GM08714 (cell line): ENCODE measurements around the gene SLC30A7.
"Not testable (repeated sequence)": the region's sequence is repeated elsewhere in the genome, so short reads cannot be mapped to it uniquely, and the experiment has no call there.

Source experiments
- H3K4me3 ChIP-seq: fragments of 200-500 bp; sonication (Bioruptor generic); 2 replicates; pipeline ENCODE4 v1.5.1; 2014; ENCODE audit warnings: mild to moderate bottlenecking, low read length, inconsistent platforms
- ZNF274 ChIP-seq: IDR thresholded peaks from 2 replicates; pipeline ENCODE4 v1.6.1; 2012; ENCODE audit warnings: mild to moderate bottlenecking, low read depth, low read length

Gene SLC30A7

DNA sequence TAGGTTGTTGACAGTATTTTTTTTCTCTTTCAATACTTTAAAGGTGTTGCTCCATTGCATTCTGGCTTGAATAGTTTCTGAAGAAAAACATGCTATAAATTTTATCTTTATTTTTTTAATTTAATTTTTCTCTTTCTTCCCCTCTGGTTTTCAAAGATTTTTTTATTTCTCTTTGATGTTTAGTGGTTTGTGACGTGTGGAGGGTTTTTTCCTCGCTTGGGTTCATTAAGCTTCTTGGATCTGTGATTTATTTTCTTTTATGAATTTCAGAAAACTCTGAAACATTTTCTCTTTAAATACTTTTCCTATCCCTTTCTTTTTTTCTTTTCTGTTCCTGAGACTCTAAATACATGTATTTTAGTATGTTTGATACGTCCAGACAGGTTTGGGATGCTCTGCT is 9.3 kb downstream of the SLC30A7 start:
- TF ChIP-seq ZNF274, result no peak
- H3K4me3 ChIP-seq, result no peak overlapping the region

GRCh38 chr1:100907887-100908286 is 12.0 kb downstream of the SLC30A7 start:
- no peak overlapping the region for H3K4me3 ChIP-seq
- TF ChIP-seq ZNF274, result no peak

DNA sequence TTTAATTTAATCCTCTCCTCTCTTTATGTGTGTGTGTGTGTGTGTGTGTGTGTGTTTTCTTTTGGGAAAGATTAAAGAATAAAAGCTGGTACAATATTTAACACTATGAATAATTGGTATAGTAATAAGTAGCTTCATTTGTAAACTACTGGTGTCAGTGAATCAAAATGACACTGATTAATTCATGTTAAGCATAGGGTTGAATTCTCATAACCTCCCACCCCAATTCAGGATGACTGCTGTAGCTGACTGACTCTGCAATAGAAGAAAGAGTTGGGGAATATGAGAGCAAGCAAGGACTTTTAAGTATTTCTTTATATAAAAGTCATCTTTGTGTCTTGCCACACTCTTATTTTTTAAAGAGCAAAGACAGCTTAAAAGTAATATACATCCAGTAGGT is 13.1 kb downstream of the SLC30A7 start:
- TF ChIP-seq ZNF274, result no peak
- H3K4me3 ChIP-seq, result no peak overlapping the region

DNA sequence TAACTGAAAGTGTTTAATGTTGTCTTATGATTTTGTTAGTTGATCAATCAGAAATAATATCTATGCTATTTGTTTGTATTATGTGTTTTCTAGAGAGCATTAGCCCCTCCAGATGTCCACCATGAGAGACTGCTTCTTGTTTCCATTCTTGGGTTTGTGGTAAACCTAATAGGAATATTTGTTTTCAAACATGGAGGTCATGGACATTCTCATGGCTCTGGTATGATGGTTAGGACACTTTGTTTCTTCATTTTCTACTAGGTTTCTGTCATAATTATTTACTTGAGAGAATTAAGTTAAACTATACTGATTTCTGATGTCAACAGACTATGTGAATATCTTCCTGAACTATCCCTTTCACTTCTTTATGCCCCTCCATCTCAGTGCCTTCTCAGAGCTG is 16.1 kb downstream of the SLC30A7 start:
- TF ChIP-seq ZNF274, result no peak
- no peak overlapping the region for H3K4me3 ChIP-seq

DNA sequence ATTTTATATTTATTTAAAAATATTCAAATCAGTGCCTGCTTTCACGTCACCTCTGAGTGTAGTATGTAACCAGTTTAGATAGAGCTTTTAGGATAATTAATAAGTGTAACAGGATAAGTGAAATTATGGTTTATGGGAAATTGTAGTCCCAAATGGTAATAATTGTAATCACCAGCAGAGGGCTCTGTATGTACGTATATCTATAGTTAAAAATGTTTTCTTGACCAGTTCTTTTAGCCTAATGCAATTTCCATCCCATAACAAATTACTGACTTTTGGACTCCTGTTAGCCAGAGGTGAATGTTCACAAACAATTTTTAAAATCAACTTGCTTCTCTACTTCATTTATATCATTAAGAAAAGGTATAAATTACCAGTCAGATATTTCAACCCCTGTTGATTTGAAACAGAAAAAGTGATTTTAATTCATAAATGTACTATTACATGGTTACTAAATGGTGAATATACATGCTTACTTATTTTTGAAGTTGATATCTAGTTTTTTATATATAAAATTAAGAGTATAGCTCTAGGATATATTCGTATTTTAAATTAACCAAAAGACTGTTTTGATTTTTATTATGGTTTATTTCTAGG is 25.3 kb downstream of the SLC30A7 start:
- no peak overlapping the region for H3K4me3 ChIP-seq
- no peak for TF ChIP-seq ZNF274

DNA sequence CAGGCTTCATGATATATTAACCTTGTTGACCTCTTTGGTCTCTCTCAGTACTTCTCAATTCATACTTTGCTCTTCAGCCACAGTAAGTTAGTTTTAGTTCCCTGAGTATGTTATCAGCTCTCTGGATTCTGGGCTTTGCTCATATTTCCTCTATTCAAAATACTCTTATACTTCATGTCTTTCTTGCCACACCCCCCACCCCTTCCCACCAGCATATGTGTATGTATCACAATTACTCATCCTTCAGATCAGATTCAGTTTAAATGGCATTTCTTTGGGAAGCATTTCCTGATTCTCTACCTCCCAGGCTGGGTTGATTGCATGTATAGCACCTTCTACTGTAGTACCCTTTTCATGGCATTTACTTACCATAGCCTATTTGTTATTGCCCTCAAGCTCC is 28.3 kb downstream of the SLC30A7 start:
- no peak for TF ChIP-seq ZNF274
- no peak overlapping the region for H3K4me3 ChIP-seq

GRCh38 chr1:100924991-100925390 is 29.1 kb downstream of the SLC30A7 start:
- no peak for TF ChIP-seq ZNF274
- H3K4me3 ChIP-seq, result no peak overlapping the region

DNA sequence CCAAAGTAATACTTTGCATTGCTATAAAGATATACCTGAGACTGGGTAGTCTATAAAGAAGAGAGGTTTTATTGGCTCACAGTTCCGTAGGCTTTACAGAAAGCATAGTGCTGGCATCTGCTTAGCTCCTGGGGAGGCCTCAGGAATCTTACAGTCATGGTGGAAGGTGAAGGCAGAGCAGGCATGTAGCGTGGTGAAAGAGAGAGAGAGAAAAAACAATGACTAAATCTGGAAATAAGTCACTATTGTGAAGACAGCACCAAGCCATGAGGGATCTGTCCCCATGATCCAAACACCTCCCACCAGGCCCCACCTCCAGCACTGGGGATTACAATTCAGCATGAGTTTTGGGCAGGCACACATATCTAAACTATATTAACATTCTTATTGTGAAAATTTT is 30.4 kb downstream of the SLC30A7 start:
- TF ChIP-seq ZNF274, result no peak
- H3K4me3 ChIP-seq, result no peak overlapping the region

- TF ChIP-seq ZNF274, result no peak
- H3K4me3 ChIP-seq, result no peak overlapping the region
These were observed 31.4 kb downstream of the SLC30A7 start for GRCh38 chr1:100927276-100927675.

DNA sequence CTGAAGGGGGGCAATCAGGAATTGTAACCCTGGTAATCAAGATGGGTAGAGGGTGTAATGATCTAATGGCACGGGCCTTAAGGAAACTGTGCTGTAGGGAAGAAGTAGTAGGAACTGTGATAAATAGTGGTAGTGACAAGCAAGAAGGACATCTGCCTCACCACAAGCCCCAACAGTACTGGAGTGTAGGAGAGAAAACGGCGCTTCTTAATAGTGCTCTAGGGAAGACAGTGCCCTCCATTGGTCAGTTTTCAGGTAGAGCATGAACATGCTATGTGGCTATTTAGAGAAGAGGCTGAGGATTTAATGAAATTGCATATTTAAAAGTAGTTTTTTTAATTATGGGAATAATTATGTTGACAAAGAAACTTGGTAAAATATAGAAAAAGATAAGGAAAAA is 32.2 kb downstream of the SLC30A7 start:
- H3K4me3 ChIP-seq, result no peak overlapping the region
- TF ChIP-seq ZNF274, result no peak

DNA sequence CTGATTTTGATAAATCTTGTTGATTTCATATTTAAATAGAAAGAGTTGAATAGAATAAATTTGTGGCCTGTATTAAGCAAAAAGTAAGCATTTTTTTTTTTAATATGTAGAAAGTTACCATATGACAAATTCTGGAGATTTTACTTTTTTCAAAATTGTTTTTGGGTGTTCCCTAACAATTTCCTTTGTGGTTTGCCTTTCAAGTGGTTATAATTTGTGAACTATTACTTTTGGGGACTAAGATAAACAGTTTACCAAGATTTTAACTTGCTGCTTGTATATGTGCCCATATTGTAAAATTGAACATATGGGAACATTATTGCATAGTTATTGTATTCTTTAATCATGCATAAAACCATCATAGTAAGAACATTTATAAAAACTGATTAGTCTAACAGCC is 34.6 kb downstream of the SLC30A7 start:
- no peak for TF ChIP-seq ZNF274
- H3K4me3 ChIP-seq, result no peak overlapping the region

DNA sequence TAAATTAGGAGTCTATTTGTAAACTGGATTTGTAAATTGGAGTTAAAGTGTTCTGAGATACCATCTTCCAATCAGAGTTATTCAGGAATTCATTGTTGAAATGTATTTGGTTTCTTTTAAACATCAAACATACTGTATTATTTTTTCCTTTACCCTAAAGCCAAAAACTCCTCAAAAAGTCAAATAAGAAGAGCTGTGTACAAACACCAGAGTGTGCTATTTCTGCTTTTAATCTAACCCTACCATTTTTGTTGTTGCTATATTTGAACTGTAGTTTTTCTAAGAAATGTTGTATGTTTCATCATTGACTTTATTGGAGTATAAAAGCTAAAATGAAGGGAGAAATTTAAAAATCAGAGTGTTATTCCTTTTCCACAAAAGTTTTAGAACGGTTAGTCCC is 35.8 kb downstream of the SLC30A7 start:
- H3K4me3 ChIP-seq, result no peak overlapping the region
- no peak for TF ChIP-seq ZNF274

DNA sequence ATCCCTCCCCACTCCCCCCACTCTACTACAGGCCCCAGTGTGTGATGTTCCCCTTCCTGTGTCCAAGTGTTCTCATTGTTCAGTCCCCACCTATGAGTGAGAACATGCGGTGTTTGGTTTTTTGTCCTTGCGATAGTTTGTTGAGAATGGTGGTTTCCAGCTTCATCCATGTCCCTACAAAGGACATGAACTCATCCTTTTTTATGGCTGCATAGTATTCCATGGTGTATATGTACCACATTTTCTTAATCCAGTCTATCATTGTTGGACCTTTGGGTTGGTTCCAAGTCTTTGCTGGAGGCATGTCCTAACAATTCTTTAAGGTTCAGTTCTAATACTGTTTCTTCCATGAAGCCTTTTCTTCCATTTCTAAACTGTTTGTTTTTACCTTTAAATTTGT is 37.7 kb downstream of the SLC30A7 start:
- not testable (repeated sequence) for H3K4me3 ChIP-seq

DNA sequence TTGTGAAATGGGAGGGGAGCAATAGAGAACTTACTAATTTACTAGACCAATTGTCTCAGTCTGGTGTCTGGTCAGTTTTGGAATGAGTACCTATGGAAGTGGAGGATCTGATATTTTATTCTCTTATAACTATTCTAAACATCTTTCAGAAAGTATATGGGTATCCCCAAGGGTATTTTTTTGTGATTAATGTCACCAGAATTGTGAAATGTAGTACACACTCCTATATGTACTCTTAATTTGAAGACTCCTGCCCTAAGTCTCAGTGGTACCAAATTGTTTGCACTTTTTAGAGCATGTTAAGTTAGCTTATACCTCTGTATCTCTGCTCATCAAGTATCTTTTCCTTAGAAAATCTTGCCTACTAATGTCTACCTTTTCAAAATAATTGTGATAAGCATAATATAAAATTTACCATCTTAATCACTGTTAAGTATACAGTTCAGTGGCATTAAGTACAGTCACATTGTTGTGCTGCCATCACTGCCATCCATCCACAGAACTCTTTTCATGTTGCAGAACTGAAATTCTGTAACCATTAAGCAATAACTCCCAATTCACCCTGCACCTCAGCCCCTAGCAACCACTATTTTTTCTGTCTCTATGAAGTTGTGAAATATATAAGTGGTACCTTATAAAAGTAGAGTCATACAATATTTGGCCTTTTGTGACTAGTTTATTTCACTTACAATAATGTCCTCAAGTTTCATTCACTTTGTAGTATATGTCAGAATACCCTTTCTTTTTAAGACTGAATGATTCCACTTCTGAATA is 40.5 kb downstream of the SLC30A7 start:
- TF ChIP-seq ZNF274, result no peak
- no peak overlapping the region for H3K4me3 ChIP-seq

DNA sequence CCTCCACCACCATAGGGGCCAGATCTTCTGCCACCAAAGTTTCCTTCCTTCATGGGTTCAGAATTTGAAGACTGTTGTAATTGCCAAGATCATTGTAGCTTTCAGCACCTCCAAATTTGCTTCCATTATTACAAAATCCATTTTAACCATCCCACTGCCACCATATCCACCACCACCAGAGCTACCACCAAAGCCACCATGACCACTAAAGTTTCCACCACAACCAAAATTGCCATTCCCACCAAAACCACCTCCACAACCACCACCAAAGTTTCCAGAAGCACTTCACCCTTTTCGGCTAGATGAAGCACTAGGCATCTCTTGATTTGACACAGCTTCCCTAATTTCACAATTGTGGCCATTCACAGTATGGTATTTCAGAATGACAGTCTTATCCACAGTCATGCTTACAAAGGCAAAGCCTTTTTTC is 45.2 kb downstream of the SLC30A7 start:
- TF ChIP-seq ZNF274, result no peak
- H3K4me3 ChIP-seq, result no peak overlapping the region
